PC-3 (cell line): ENCODE measurements around the gene CORO1C.
"Not testable (repeated sequence)": the region's sequence is repeated elsewhere in the genome, so short reads cannot be mapped to it uniquely, and the experiment has no call there.

Experiments
- CTCF ChIP-seq: fragments of 300-600 bp; sonication (generic); conservative IDR thresholded peaks from 2 replicates; pipeline ENCODE4 v1.5.1; 2017; ENCODE audit warnings: antibody characterized with exemption, low read depth, mild to moderate bottlenecking, low read length
- EZH2phosphoT487 ChIP-seq: fragments of 300-600 bp; sonication (generic); IDR thresholded peaks from 2 replicates; pipeline ENCODE4 v1.6.1; 2018; ENCODE audit warnings: mild to moderate bottlenecking, antibody characterized with exemption, low read length, borderline replicate concordance

- TF ChIP-seq CTCF, EZH2phosphoT487: not testable (repeated sequence)
These were observed 75.1 kb downstream of the CORO1C start for GRCh38 chr12:108656247-108656646.
